ENCODE measurements around the gene TGFBR1. TPM values are rescaled to one million over a fixed set of nuclear protein-coding genes. Genes with fewer than 3 reads are reported as not detected.

Gene TGFBR1
- total and polyA plus RNA-seq, 2 donors (not counting 3 experiments of a cell fraction or from before 2014, with no cell fraction given): 5.8 to 18.6 TPM

- Histone ChIP-seq H3K4me2 (ENCODE audit: insufficient read depth, low read length) (no peak overlapping the region), H4K20me1 (replicated peaks; ENCODE audit: control insufficient read depth, extremely low read depth, insufficient read depth, low read length) (no peaks in the 10 kb centered on the region), H3K4me1 (ENCODE audit: control insufficient read depth, extremely low read depth, insufficient read depth, low read length) (no peaks in the 10 kb centered on the region), H3K36me3 (ENCODE audit: control insufficient read depth in 2 of 2, extremely low read depth in 1 of 2, insufficient read depth in 2 of 2, low read length in 2 of 2) (no peaks in the 10 kb centered on the region), H3K27ac (ENCODE audit: insufficient read depth, low read depth, low read length) (no peak overlapping the region), H2AFZ (ENCODE audit: low read depth, low read length) (no peak overlapping the region), H3K9me3 (replicated peaks; ENCODE audit: control insufficient read depth, insufficient read depth, low read length) (no peaks in the 10 kb centered on the region), H3K9me1 (replicated peaks; ENCODE audit: control insufficient read depth, extremely low read depth, insufficient read depth, low read length) (no peaks in the 10 kb centered on the region), H3K27me3 (ENCODE audit: control insufficient read depth in 2 of 2, insufficient read depth in 2 of 2, low read length in 2 of 2) (peaks cover 0 to 2% of the 10 kb centered on the region in 2 experiments), H3K79me2 (ENCODE audit: control insufficient read depth, insufficient read depth, low read length) (no peaks in the 10 kb centered on the region), H3K4me3 (replicated peaks in 1 of 3; ENCODE audit: insufficient read depth in 1 of 3, low read depth in 1 of 3, low read length in 3 of 3) (no peak overlapping the region), H3K9ac (replicated peaks; ENCODE audit: extremely low read depth, insufficient read depth, low read length) (no peak overlapping the region)
- FAIRE-seq (no peak), DNase-seq (ENCODE audit: low read depth, low spot score) (no peak)
- ChIA-PET POLR2A (no interaction called here), CTCF (no interaction called here)
- TF ChIP-seq JUN (IDR thresholded peaks at IDR 0.05; ENCODE audit: borderline replicate concordance, insufficient read depth, insufficient read length, low read depth) (no peak), CTCF (IDR thresholded peaks at IDR 0.05; ENCODE audit: extremely low read depth in 1 of 2, insufficient read depth in 1 of 2, low read depth in 1 of 2, low read length in 2 of 2) (no peak), POLR2AphosphoS5 (IDR thresholded peaks at IDR 0.05; ENCODE audit: insufficient read depth, low read depth, low read length) (no peak), FOS (IDR thresholded peaks at IDR 0.05; ENCODE audit: borderline replicate concordance, insufficient read depth, low read length) (no peak), POLR2A (IDR thresholded peaks at IDR 0.05; ENCODE audit: low read depth, low read length) (no peak), MAX (IDR thresholded peaks at IDR 0.05; ENCODE audit: insufficient read depth, insufficient read length) (no peak), GATA2 (IDR thresholded peaks at IDR 0.05; ENCODE audit: insufficient read depth, insufficient read length, low read depth, low read length) (no peak), EZH2 (IDR thresholded peaks at IDR 0.05; ENCODE audit: borderline replicate concordance, low read depth, low read length, severe bottlenecking) (no peak), MYC (IDR thresholded peaks at IDR 0.05; ENCODE audit: low read depth, low read length) (no peak)
- dilution Hi-C loops (cut with MboI; ENCODE audit: extremely low pct_ligation_motif_present, low sequenced_read_pairs): no loop called here
- intact Hi-C loops (cut with micrococcal nuclease): no loop called here
- no TSS peak for BruUV-seq (replicated peaks)
Observed at GRCh38 chr9:99079542-99079941, 25.4 kb upstream of the TGFBR1 start.
